T-helper 1 cell treated with Interleukin-12 subunit alpha and Interleukin-12 subunit beta and Interleukin-4 antibody, amounts not matched to agents 30 μg/mL and 1 μg/mL, for 36 hours (primary cell): Measurements from ENCODE around the gene PTPRN2.

Source experiments
- H3K27ac Mint-ChIP-seq: one replicate; pipeline ENCODE4 v1.8.0; 2021; ENCODE audit warnings: mild to moderate bottlenecking, mixed read lengths
- H3K27me3 Mint-ChIP-seq: one replicate; pipeline ENCODE4 v1.8.0; 2021; ENCODE audit warnings: low read depth, mixed read lengths
- H3K36me3 Mint-ChIP-seq: one replicate; pipeline ENCODE4 v1.8.0; 2021; ENCODE audit warnings: low read depth, mixed read lengths
- H3K4me1 Mint-ChIP-seq: one replicate; pipeline ENCODE4 v1.8.0; 2021; ENCODE audit warnings: low read depth, mixed read lengths
- H3K4me3 Mint-ChIP-seq: one replicate; pipeline ENCODE4 v1.8.0; 2021; ENCODE audit warnings: mild to moderate bottlenecking, moderate library complexity, mixed read lengths
- H3K9me3 Mint-ChIP-seq: one replicate; pipeline ENCODE4 v1.8.0; 2021; ENCODE audit warnings: mixed read lengths

Gene PTPRN2

GRCh38 chr7:158064631-158065030 lies 523.0 kb downstream of the PTPRN2 start:
- Mint-ChIP-seq H3K27ac (no peak overlapping the region), H3K36me3 (no peaks in the 10 kb centered on the region), H3K4me1 (no peaks in the 10 kb centered on the region), H3K9me3 (peaks cover 13% of the 10 kb centered on the region), H3K4me3 (no peak overlapping the region), H3K27me3 (no peaks in the 10 kb centered on the region)

DNA sequence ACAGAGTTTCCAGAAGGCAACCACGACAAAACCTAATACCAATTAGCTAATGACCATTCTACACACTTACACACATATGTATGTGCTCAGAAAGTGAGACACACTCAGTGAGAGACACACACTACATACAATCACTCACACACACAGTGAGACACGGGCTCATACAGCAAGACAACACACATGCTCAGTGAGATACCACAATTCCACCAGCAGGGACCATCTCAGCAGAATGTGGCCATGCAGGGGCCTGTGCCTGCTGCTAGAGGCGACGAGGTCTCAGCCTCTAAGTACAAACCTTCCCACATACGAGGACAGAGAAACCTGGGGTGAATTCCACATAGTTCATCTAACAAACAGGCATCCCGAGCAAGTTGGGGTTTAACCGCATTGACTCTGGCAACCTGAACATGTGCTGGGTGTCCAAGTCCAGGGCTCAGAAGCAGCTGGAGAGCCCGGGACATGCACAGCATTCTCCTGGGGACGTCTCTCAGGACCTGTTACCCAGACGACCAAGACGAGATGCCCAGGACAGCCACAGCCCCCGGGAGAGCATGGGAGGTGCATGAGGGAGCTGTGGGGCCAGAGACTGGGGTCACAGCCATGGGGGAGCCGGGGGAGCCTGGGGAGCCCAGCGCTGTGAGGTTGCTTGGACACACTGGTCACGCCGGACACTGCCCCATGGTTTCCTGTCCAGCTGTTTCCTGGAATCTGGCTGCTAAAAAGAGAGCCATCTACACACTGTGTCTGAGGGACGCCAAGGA lies 523.6 kb downstream of the PTPRN2 start:
- Mint-ChIP-seq H3K4me1 (no peaks in the 10 kb centered on the region), H3K27ac (no peak overlapping the region), H3K27me3 (no peaks in the 10 kb centered on the region), H3K9me3 (peaks cover 10% of the 10 kb centered on the region), H3K4me3 (no peak overlapping the region), H3K36me3 (no peaks in the 10 kb centered on the region)

- Mint-ChIP-seq H3K9me3 (peaks cover 10% of the 10 kb centered on the region), H3K4me1 (no peaks in the 10 kb centered on the region), H3K27me3 (no peaks in the 10 kb centered on the region), H3K4me3 (no peak overlapping the region), H3K27ac (no peak overlapping the region), H3K36me3 (no peaks in the 10 kb centered on the region)
These were observed 525.0 kb downstream of the PTPRN2 start for GRCh38 chr7:158062661-158063060.

GRCh38 chr7:158061884-158062656 lies 525.6 kb downstream of the PTPRN2 start:
- Mint-ChIP-seq H3K36me3 (no peaks in the 10 kb centered on the region), H3K27ac (no peak overlapping the region), H3K27me3 (no peaks in the 10 kb centered on the region), H3K4me3 (no peak overlapping the region), H3K4me1 (no peaks in the 10 kb centered on the region), H3K9me3 (peaks cover 10% of the 10 kb centered on the region)

DNA sequence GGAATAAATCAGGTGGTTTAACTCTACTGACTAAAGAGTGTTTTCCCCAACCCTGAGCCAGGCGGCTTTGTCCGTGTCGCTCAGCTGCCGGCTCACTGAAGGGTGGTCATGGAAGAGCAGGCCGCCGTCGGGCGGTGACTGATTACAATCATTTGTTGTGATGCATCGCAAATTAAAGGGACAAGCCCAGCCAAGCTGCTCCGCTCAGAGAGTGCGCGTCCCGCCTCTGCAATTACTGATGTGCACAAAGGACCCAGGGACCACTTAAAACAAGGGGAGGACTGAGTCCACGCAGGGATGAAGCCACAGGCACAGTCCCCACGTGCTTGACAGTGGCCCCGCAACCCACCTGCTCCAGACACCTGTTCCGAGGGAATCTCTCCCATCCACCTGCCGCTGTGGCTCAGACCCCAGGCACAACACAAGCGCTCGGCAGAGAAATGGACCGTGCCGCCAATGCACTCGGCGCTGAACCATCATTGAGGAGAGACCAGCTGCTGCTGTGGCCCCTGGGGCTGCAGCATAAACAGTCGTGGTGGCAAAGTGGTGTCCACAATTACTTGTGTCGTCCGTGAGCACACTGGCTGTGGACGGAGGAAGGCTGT lies 526.5 kb downstream of the PTPRN2 start:
- no peak overlapping the region for H3K4me3 Mint-ChIP-seq
- peaks cover 10% of the 10 kb centered on the region for H3K9me3 Mint-ChIP-seq
- no peaks in the 10 kb centered on the region for H3K27me3 Mint-ChIP-seq
- H3K27ac Mint-ChIP-seq, result no peak overlapping the region
- H3K36me3 Mint-ChIP-seq, result no peaks in the 10 kb centered on the region
- H3K4me1 Mint-ChIP-seq, result no peaks in the 10 kb centered on the region

DNA sequence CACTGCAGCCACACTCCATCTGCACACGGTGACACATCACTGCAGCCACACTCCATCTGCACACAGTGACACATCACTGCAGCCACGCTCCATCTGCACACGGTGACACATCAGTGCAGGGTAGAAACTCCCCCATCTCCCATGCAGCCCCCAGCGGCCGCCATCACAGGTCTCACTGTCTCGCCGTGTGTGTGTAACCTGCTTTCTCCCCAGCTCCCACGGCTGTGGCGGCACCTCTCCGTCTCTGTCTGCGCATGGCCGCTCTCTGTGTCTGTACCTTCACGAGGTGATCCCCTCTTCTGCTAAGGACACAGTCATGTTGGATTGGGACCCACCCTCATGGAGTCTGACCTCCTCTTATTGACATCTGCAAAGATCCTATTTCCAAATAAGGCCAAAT lies 527.4 kb downstream of the PTPRN2 start:
- H3K4me3 Mint-ChIP-seq, result no peak overlapping the region
- H3K36me3 Mint-ChIP-seq, result no peaks in the 10 kb centered on the region
- no peaks in the 10 kb centered on the region for H3K4me1 Mint-ChIP-seq
- H3K27me3 Mint-ChIP-seq, result no peaks in the 10 kb centered on the region
- H3K9me3 Mint-ChIP-seq, result peaks cover 14% of the 10 kb centered on the region
- no peak overlapping the region for H3K27ac Mint-ChIP-seq

DNA sequence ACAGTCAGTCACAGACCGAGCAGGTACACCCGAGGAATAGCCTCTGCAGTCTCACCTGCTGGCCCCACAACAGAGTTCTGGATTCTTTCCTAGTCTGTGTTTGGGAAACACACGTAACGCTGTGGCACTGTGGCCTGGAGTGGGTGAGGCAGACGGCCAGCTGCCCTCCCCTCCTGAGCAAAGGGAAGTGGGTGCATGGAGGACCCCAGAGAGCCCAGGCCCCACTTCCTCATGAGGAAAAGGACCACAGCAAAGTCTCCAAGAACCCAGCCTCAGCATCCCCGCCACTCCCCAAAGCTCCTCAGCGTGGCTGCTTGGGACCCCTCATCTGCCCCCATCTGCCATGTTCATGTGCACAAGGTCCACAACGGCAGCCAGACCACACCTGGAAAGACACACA lies 530.2 kb downstream of the PTPRN2 start:
- Mint-ChIP-seq H3K27ac (no peak overlapping the region), H3K27me3 (no peaks in the 10 kb centered on the region), H3K4me3 (no peak overlapping the region), H3K4me1 (no peaks in the 10 kb centered on the region), H3K9me3 (peaks cover 8% of the 10 kb centered on the region), H3K36me3 (no peaks in the 10 kb centered on the region)

DNA sequence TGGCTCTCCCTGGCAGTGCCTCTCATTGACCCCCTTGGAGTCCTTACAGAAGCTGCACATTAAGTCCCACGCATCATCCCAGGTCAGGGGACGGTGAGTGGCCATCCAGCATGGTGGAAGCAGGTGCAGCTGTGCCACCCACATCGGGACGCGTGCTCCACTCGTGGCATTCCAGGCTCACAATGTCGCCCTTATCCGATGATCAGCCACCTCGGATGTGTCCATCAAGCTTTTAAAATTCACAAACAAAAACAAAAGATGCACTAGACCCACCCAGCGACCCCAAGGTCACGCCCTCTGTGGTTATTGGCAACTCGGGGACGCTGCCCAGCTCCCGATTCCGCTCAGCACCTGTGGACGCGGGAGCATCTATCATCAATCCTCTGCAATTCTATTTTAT lies 530.9 kb downstream of the PTPRN2 start:
- H3K36me3 Mint-ChIP-seq, result no peaks in the 10 kb centered on the region
- no peak overlapping the region for H3K27ac Mint-ChIP-seq
- no peaks in the 10 kb centered on the region for H3K27me3 Mint-ChIP-seq
- H3K9me3 Mint-ChIP-seq, result peaks cover 6% of the 10 kb centered on the region
- no peaks in the 10 kb centered on the region for H3K4me1 Mint-ChIP-seq
- H3K4me3 Mint-ChIP-seq, result no peak overlapping the region

DNA sequence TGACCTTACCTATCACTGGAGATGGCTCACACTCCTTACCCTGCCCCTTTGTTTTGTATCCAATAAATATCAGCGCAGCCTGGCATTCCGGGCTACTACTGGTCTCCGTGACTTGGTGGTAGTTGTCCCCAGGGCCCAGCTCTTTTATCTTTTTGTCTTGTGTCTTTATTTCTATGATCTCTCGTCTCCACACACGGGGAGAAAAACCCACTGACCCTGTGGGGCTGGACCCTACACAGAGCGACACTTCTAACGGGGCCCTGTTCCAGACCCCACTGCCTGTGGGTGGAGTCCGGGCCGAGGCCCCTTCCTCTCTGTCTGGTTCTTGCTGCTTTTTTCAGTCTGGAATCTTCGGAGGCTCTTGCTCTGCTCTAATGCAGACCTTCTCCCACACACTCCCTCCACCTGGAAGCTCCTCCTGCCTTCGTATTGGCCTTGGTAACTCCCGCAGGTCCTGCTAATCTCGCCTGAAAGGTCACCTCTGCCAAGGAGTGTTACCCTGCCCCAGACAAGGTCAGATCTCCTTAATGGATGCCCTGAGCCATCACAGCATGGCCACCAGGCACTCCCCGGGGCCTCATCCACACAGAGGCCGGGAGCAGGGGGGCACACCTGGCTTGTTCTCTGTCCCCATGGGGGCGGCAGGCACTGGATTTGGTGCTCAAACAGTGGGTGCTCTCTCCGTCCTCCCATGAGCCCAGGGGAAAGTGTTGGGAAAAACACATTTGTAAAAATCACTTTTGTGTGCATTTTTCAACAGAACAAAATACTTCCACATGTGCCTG lies 531.7 kb downstream of the PTPRN2 start:
- H3K4me1 Mint-ChIP-seq, result no peaks in the 10 kb centered on the region
- H3K36me3 Mint-ChIP-seq, result no peaks in the 10 kb centered on the region
- H3K27me3 Mint-ChIP-seq, result no peaks in the 10 kb centered on the region
- H3K4me3 Mint-ChIP-seq, result no peak overlapping the region
- peaks cover 4% of the 10 kb centered on the region for H3K9me3 Mint-ChIP-seq
- H3K27ac Mint-ChIP-seq, result no peak overlapping the region

DNA sequence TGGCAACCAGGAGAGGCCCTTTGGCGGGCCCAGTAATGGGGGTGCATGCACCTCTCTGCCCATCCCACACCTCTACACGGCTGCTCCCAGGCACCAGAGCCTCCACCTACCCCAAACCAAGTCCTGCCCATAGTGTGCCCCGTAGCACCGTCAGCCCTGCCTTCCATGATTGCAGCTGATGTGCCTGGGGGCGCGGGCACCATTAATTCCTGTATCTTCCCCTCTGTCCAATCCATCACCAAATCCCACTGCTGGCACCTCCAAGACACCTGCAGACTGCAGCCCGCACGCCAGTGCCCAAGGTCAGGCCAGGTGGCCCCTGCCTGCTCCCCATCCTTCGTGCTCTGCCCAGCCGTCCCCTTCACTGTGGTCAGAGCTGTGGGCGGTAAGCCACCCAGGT lies 533.0 kb downstream of the PTPRN2 start:
- Mint-ChIP-seq H3K27ac (no peak overlapping the region), H3K36me3 (no peaks in the 10 kb centered on the region), H3K4me3 (no peak overlapping the region), H3K4me1 (no peaks in the 10 kb centered on the region), H3K27me3 (no peaks in the 10 kb centered on the region), H3K9me3 (peaks cover 4% of the 10 kb centered on the region)

GRCh38 chr7:158054081-158054480 lies 533.5 kb downstream of the PTPRN2 start:
- H3K4me3 Mint-ChIP-seq, result no peak overlapping the region

DNA sequence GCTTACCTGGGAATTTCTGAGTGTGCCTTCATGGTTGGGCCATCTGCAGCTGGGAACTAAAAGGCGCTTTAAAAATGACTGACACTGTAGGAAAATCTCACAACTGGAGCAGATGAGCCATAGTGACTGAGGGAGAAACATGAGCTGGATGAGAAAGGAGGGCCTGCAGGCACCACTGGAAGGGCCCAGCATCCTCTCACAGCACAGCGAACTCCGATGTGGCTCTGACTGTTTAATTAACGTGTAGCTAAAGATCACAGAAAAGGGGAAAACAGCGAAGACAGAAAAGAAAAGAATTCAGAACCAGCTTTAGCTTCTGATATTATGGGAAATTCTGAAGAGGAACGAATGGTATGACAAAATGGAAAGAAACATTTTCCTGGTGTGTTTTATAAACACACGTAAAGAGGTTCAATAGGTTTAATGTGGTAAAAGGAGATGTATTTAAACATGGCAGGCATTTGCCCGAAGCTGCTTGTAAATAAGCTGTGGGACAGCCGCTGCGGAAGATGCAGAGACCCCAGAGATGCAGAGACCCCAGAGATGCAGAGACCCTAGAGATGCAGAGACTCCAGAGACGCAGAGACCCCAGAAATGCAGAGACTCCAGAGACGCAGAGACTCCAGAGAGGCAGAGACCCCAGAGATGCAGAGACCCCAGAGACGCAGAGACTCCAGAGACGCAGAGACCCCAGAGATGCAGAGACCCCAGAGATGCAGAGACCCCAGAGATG lies 534.3 kb downstream of the PTPRN2 start:
- H3K4me3 Mint-ChIP-seq, result no peak overlapping the region

More at GRCh38 chr7:158054081-158054480, 533.5 kb downstream of the PTPRN2 start:
- Mint-ChIP-seq H3K27ac (no peak overlapping the region), H3K27me3 (no peaks in the 10 kb centered on the region), H3K4me1 (no peaks in the 10 kb centered on the region), H3K9me3 (peaks cover 4% of the 10 kb centered on the region), H3K36me3 (no peaks in the 10 kb centered on the region)

GRCh38 chr7:158052381-158053060 lies 535.1 kb downstream of the PTPRN2 start:
- Mint-ChIP-seq H3K27ac (no peak overlapping the region), H3K27me3 (no peaks in the 10 kb centered on the region), H3K36me3 (no peaks in the 10 kb centered on the region), H3K4me3 (no peak overlapping the region), H3K9me3 (peaks cover 4% of the 10 kb centered on the region), H3K4me1 (no peaks in the 10 kb centered on the region)

More for the DNA sequence above, 534.3 kb downstream of the PTPRN2 start:
- Mint-ChIP-seq H3K27me3 (no peaks in the 10 kb centered on the region), H3K36me3 (no peaks in the 10 kb centered on the region), H3K27ac (no peak overlapping the region), H3K4me1 (no peaks in the 10 kb centered on the region), H3K9me3 (peaks cover 4% of the 10 kb centered on the region)
